OCI-LY1 (cell line): ENCODE data around the gene LARP1.

Source experiments
- CTCF ChIP-seq: fragments of 200-600 bp; sonication (generic), shearing (Covaris generic); IDR thresholded peaks from 2 replicates; pipeline ENCODE4 v1.5.1; 2017; ENCODE audit warnings: mild to moderate bottlenecking, antibody characterized with exemption, low read length, moderate library complexity, mixed read lengths
- EZH2 ChIP-seq: fragments of 200-600 bp; sonication (generic), shearing (Covaris generic); IDR thresholded peaks from 2 replicates; pipeline ENCODE4 v1.8.0; 2017; ENCODE audit warnings: borderline replicate concordance, mixed run types, mild to moderate bottlenecking, antibody characterized with exemption, low read length, moderate library complexity, mixed read lengths

GRCh38 chr5:154770111-154770510 is 14.9 kb downstream of the LARP1 start:
- TF ChIP-seq CTCF (no peak), EZH2 (no peak)
